Fibroblast of skin of left quadriceps (primary cell): ENCODE data around the gene PTK7.

Experiments
- DNase-seq, 2 experiments: peaks; one replicate each; pipeline ENCODE4 v3.0.0-alpha.2; 2013; ENCODE audit warnings: low read depth in 2 of 2

Gene PTK7

DNA sequence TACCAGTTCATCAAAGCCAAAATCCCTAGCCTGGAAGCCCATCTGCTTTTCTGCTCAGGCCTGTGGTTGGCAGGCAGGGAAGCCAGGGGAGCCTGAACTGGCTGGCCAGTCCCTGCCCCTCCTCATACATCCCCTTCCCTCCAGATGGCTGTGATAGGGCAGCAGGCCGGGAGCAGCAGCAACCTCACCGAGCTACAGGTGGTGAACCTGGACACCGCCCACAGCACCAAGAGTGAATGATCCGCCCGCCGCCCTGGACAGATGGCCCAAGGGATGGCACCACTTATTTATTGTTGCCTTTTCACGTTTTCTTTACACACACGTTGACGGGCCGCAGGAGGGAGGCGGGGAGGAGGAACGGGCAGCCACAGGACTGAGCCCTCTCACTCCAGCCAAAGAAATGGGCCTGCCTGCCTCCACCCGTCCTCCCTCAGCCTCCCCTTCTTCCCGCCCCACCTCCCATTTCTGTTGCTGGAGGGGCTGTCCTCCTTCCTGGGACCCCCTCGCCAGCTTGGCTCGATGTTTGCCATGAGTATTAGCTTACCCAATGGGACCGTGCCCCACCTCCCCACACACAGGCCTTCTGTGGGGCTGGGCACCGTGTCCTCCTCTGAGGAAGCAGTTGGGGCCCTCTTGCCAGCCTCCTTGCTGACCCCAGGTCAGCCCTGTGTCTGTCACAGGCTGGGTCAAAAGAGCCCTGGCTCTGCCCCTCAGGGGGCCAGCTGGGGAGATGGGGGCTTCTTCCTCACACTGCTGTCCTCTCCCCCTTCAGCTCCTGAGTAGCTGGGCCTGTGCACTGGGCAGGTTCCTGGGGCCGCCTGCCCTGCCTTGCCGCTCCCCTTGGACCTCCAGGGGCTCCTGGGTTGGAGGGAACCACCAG lies 103.1 kb downstream of the PTK7 start:
- no peak for DNase-seq

DNA sequence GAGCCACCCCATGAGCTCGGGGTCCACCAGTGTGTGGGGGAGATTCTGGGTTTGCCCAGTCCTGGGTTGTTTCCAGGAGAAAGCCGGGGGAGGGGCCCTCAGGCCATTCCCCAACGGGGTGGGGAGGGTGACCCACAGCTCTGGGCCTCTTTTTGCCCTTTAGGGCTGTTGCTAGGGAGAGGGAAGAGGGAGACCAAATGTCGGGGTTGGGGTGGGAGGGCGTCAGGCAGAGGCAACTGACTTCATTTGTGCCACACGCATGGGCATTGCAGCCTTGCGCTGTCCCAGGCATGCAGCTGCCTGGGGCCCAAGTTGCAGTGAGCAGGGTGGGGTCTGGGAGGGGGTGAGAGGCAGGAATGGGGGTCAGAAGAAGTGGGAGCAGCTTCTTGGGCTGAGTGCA lies 103.9 kb downstream of the PTK7 start:
- no peak for DNase-seq

DNA sequence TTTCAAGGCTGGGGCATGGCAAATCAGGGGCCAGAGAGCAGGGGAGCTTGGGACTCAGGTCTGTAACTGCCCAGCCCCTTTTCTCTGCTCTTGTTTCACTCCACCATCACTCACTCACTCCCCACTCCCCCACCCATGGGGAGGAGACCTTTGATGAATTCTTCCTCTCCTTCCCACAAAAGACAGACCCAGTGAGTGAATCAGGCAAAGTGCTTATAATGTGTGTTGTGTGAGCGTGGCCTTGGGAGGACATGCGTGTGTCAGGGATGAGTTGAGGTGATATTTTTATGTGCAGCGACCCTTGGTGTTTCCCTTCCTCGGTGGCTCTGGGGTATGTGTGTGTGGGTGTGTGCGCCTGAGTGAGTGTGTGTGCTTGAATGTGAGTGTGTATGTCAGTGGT lies 104.9 kb downstream of the PTK7 start:
- no peak for DNase-seq

DNA sequence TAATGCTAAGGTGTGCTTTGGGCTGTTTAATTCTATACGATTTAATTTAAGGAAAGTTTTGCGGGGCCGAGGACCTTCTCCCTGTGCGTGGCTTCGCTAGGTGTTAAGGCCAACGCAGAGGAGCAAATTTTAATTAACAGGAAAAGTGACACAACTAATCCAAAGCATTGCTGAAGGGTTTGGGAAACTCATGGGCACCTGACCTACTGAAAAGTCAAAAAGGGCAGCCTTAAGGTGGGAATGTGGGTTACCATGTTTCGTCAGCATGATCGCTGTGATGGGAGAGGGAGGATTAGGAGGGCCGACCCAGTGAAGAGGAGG lies 105.5 kb downstream of the PTK7 start:
- DNase-seq: no peak

DNA sequence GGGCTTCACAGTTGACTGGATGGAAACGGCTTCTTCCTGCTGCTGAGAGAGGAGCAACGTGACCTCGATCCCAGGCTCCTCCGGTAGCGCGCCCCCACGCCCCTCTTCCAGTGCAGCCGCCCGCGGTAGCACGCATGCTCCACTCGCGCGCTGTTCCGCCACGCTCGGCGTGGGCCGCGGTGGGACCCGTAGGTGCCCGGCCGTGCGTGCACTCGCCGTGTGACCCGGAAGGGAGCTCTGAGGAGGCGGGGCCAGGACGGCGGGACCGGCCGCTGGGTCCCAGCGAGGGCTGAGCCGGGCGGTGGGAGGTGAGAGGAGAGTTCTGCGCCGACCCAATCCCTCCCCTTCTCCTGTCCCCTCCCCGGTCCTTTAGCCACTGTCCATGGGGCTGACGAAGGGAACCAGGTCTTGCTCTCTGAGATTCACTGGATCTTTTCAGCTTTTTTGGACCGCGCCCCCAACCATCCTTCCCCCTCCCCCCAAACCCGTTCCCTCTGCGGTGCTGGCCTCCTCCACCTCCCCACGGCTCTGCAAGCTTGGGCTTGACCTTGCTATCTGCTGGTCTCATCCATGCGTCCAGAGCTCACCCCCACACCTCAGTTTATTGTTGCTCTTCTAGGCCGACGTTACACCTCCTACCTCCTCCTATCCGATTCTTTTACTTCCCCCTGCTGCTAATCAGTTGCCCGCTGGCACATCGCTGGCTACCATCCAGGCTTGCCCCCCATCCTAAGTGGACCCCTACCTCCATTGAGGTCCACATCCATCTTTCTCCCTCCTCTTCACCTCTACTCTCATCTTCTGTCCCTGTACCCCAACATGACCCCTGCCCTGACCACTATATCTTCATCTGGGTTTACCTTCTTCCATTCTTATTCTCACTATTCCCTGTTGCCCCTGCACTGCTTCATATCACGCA lies 106.1 kb downstream of the PTK7 start, which contains the start of gene CUL9:
CUL9 (plus strand) TSS at position 255 of the 919 bp plus-strand sequence. CDS start 2,115 bp downstream, outside the sequence.
- no peak for DNase-seq

DNA sequence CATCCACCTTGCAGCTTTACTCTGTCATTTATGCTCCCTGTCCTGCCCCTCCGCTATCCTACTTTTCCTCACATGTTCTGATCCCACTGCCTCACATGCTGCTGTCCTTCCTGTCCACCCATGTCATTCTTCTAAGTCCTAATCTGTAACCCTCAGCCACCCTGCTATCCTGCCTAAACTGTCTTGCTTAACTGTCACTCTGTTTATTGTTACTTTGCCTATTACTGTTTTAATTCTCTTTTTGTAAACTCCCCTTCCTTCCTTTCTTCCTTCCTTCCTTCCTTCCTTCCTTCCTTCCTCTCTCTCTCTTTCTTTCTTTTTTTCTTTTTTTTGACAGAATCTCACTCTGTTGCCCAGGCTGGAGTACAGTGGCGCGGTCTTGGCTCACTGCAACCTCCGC lies 107.3 kb downstream of the PTK7 start:
- no peak for DNase-seq

DNA sequence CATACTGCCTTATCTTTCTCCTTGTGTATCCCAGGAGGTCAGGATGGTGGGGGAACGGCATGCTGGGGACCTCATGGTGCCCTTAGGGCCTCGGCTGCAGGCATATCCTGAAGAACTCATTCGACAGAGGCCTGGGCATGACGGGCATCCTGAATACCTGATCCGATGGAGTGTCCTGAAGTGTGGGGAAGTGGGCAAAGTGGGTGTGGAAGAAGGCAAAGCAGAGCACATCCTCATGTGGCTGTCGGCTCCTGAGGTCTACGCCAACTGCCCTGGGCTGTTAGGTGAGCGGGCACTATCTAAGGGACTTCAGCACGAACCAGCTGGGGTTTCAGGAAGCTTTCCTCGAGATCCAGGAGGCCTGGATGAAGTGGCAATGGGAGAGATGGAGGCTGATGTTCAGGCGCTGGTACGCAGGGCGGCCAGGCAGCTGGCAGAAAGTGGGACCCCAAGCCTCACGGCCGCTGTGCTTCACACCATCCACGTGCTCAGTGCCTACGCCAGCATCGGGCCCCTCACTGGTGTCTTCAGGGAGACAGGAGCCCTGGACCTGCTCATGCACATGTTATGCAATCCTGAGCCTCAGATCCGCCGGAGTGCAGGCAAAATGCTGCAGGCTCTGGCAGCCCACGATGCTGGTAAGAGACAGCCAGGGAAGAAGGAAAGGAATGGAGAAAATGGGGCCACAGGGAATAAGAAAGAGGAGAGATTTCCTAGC lies 108.3 kb downstream of the PTK7 start:
- no peak for DNase-seq

DNA sequence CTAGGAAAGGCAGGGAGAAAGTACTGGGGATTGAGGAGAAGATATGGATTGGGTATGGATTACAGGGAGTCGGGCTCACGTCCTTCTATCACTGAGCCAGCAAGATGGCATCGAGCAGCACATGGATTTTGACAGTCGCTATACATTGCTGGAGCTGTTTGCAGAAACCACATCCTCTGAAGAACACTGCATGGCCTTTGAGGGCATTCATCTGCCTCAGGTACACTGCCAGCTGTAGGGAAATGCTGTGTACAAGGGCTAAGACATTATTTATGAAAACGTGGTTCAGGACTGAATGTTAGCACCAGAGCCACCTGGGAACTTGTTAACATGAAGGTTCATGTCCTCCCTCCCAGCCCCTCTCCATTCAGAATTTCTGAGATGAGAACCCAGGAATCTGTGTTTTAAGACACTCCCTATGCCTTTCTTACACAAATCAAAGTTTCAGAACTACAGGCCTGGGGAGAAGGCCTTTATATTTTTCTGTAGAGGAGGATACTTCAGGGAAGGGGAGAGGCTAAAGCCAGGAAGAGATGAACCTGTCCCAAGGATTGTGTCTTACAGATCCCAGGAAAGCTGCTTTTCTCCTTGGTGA lies 109.4 kb downstream of the PTK7 start:
- no peak for DNase-seq

DNA sequence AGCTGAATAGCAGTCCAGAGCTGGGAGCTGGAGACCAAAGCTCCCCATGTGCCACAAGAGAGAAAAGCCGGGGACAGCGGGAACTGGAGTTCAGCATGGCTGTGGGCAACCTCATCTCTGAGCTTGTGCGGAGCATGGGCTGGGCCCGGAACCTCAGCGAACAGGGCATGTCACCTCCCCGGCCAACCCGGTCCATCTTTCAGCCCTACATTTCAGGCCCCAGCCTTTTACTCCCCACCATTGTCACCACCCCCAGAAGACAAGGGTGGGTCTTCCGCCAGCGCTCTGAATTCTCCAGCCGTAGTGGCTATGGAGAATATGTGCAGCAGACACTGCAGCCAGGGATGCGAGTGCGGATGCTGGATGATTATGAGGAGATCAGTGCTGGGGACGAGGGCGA lies 109.9 kb downstream of the PTK7 start:
- DNase-seq: no peak

DNA sequence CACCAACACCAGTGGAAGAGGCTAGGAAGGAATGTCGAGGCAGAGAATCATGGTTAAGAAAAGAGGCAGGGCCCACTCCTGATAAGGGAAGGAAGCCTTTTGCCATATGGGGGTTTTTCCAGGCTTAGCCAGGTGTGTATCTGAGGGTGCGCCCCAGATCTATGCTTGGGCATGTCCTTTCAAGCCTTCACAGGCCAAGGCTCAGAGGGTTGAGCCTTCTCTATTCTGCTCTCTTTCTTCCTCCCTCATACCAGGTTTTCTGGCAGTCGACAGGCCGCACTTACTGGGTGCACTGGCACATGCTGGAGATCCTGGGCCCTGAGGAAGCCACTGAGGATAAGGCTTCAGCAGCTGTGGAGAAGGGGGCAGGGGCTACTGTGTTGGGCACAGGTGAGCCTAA lies 110.6 kb downstream of the PTK7 start:
- DNase-seq: no peak

DNA sequence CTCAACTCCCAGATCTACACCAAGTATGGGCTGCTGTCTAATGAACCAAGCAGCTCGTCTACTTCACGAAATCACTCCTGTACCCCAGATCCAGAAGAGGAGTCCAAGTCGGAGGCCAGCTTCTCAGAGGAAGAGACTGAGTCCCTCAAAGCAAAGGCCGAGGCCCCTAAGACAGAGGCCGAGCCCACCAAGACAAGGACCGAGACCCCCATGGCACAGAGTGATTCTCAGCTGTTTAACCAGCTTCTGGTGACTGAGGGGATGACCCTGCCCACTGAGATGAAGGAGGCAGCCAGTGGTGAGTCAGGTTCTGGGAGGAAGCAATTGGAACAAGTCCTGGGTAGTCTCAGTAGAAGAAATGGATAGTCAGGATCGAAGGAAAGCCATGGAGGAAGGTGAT lies 111.7 kb downstream of the PTK7 start:
- DNase-seq: no peak

DNA sequence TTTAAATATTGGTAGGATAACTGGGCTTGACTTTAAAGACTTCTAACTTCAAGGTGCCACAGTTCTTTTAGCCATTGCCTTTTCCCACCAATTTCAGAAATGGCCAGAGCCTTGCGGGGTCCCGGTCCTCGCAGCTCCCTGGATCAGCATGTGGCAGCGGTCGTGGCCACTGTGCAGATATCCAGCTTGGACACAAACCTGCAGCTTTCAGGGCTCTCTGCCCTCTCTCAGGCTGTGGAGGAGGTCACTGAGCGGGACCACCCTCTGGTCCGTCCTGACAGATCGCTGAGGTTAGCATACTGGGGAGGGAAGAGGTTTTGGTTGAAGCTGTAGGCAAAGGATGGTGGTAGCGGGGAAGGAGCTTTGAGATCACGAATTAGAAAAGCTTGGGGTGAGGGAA lies 112.3 kb downstream of the PTK7 start:
- no peak for DNase-seq

DNA sequence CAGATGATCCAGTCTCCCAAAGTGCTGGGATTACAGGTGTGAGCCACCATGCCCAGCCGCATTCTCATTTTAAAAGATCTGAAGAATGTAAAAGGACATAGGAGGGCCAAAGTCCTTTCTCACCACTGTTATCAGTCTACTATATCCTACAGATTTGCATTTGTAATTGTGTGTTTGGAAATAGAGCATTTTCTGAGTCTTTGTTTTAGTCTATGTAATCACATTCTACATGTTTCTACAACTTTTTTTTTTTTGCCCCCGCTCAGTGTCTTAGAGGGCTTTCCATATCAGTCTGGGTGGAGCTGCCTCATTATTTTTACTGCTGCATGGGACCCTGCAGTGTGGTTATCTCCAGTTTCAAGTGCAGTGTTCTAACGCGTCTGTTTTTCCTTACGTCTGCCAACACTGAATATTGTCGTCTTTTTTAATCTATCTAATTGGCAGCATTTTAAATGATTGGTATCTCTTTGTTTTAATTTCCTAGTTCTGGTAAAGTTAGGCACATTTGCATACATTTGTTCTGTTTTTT lies 113.7 kb downstream of the PTK7 start:
- DNase-seq: no peak

DNA sequence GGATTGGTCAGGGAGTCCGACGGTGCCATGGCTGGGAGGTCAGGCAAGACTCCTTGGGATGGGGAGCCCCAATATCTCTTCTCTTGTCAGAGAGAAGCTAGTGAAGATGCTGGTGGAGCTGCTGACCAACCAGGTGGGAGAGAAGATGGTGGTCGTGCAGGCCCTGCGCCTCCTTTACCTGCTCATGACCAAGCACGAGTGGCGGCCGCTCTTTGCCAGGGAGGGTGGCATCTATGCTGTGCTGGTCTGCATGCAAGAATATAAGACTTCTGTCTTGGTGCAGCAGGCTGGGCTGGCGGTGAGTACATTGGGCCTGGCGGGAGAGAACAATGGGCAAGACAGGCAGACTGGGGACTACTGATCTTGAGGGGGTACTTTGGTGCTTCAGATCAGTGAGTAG lies 116.8 kb downstream of the PTK7 start:
- no peak for DNase-seq

DNA sequence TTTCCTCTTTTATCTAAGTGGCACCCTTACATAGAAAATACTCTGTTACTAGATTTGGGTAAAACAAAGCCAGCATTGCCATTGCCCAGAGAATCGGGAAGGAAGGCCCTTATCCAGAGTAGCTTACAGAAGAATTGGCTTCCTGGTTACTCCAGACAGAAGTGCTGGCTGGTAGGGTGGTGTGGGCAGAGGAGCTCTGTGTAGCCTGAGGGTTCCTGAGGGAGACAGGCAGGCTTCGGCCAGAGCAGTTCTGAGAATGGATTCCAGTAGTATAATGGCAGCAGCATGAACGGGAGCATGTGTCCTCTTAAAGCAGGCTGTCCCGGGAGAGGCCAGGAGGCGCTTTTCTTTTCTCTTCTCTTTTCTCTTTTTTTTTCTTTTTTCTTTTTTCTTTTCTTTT lies 117.8 kb downstream of the PTK7 start:
- no peak for DNase-seq

DNA sequence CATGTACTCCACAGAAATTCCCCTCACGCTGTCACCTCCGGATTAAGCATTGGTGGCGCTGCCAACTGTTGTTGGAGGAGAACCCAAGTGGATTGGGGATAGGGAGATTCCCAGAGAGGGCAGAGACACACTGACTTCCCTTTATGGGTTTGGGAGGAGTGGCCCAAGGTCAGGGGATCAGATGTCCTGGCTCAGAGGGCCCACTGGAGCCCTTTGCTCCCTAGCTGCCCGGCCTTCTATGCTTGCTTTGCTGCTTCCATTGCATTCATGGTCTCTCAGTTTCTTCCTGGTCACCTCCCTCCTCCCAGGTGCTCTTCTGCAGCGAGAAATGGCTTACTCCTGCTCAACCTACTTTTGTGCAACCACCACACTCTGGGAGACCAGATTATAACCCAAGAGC lies 120.2 kb downstream of the PTK7 start:
- DNase-seq: no peak

DNA sequence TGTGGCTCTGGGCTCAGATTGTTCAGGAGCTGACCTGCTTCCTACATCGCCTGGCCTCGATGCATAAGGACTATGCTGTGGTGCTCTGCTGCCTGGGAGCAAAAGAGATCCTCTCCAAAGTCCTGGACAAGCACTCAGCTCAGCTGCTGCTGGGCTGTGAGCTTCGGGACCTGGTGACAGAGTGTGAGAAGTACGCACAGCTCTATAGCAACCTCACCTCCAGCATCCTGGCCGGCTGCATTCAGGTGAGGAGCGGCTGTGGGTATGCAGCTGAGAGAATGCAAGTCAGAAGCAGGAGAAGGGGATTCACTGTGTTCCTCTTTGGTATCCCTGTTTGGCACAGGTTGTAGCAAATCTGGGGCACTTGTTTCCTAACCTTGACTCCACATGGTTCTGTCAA lies 123.8 kb downstream of the PTK7 start:
- no peak for DNase-seq

DNA sequence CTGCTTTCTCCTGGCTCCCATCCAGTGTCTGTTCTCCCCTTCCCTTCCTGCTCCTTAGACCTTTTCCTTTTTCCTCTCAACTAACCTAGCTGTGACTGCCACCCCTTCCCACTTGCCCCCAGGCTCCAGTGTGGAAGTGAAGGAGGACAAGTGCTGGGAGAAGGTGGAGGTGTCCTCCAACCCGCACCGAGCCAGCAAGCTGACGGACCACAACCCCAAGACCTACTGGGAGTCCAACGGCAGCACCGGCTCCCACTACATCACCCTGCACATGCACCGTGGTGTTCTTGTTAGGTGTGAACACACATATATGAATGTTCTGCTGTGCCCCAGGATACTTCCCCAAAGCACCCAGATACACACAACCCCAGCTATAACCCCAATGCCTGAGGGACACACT lies 124.4 kb downstream of the PTK7 start:
- DNase-seq: no peak

DNA sequence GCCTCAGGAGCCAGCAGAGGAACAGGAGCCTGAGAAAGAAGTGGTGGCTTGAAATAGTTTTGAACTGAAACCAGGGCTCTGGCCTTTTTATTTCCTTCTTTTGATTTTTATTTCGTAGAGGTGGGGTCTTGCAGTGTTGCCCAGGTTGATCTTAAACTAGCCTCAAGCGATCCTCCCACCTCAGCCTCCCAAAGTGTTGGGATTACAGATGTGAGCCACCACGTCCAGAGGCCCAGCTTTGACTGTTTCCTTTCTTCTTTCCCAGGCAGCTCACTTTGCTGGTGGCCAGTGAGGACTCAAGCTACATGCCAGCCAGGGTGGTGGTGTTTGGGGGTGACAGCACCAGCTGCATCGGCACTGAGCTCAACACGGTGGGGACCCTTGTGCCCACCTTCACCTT lies 126.3 kb downstream of the PTK7 start:
- DNase-seq: no peak

DNA sequence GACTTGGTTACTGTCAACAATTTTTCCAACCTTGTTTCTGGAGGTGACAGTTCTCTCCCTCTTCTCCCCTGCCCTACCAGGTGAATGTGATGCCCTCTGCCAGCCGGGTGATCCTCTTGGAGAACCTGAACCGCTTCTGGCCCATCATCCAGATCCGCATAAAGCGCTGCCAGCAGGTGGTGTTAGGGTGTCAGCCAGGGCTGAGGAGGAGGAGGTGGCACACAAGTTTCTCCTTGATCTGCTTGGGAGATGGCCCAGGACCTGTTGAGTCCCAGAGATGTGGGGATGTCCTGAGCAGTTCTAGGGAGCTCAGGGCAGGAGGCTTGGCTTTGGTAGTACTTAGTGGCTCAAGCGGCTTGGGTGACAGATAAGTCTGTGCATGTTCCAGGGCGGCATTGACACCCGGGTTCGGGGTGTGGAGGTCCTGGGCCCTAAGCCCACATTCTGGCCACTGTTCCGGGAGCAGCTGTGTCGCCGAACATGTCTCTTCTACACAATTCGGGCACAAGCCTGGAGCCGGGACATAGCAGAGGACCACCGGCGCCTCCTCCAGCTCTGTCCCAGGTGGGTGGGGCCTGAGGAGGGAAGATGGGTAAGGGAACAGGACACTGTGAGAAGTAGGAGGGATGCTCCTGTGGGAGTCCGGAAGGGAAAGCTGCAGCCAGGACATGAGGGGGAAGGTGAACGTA lies 127.1 kb downstream of the PTK7 start:
- DNase-seq: no peak

DNA sequence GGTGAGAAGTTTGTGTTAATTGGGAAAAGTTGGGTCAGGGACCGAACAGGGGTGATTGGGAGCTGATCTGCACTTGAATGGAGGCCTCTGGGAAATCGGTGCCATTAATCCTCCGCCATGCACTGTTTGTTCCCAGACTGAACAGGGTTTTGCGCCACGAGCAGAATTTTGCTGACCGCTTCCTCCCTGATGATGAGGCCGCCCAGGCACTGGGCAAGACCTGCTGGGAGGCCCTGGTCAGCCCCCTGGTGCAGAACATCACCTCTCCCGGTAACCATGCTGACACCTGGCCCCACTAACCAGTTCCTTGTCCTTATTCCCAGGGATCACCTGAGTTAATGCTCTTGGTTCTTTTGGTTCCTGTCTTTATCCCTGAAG lies 127.6 kb downstream of the PTK7 start:
- DNase-seq: no peak
